Left renal pelvis (tissue), 4 donors: ENCODE data around the gene SNAPIN. TPM values are rescaled to one million over a fixed set of nuclear protein-coding genes. Genes with fewer than 3 reads are reported as not detected.

ENCODE experiments used
- DNase-seq, 4 donors: peaks; one replicate each; pipeline ENCODE4 v3.0.0-alpha.2; 2013; ENCODE audit warnings: low read depth in 4 of 4, low spot score in 3 of 4
- polyA plus RNA-seq, 4 donors: library from polyadenylated mRNA; unstranded; fragments of 120-200 nt; gene quantifications; one replicate each; pipeline ENCODE4 v1.2.1, GENCODE V29; 2013; ENCODE audit not compliant: insufficient read length in 4 of 4

The SNAPIN gene
- polyA plus RNA-seq, 4 donors, result 45.9 to 59.5 (median 52.3) TPM

GRCh38 chr1:153673511-153673910 is 15.0 kb downstream of the SNAPIN start:
- no peak for DNase-seq

GRCh38 chr1:153677718-153678518 is 19.4 kb downstream of the SNAPIN start:
- DNase-seq, result no peak

- no peak for DNase-seq
Observed at GRCh38 chr1:153678519-153679336, 20.2 kb downstream of the SNAPIN start, which contains the start of gene NPR1. TSS of gene NPR1 (plus strand) at chr1:153678688. CDS start at chr1:153679109, 421 bp downstream.

GRCh38 chr1:153679337-153680119 is 21.0 kb downstream of the SNAPIN start:
- DNase-seq, result no peak

- no peak for DNase-seq
Observed at GRCh38 chr1:153680120-153680403, 21.6 kb downstream of the SNAPIN start.

- DNase-seq, result no peak
Observed at GRCh38 chr1:153682730-153683129, 24.2 kb downstream of the SNAPIN start.

- DNase-seq, result no peak
Observed at GRCh38 chr1:153683854-153684253, 25.4 kb downstream of the SNAPIN start.

- DNase-seq, result no peak
Observed at GRCh38 chr1:153684892-153685291, 26.4 kb downstream of the SNAPIN start.

- DNase-seq, result no peak
Observed at GRCh38 chr1:153685544-153686340, 27.2 kb downstream of the SNAPIN start.

- DNase-seq, result no peak
Observed at GRCh38 chr1:153687346-153688125, 29.0 kb downstream of the SNAPIN start.

- DNase-seq, result no peak
Observed at GRCh38 chr1:153688276-153688675, 29.8 kb downstream of the SNAPIN start.

- no peak for DNase-seq
Observed at GRCh38 chr1:153688736-153689328, 30.3 kb downstream of the SNAPIN start.

- no peak for DNase-seq
Observed at GRCh38 chr1:153693466-153693865, 35.0 kb downstream of the SNAPIN start.

GRCh38 chr1:153696741-153697140 is 38.2 kb downstream of the SNAPIN start:
- DNase-seq, result no peak

GRCh38 chr1:153697191-153698019 is 38.9 kb downstream of the SNAPIN start:
- DNase-seq, result peak; percentile 70 to 90 (median 79)

GRCh38 chr1:153698020-153698922 is 39.8 kb downstream of the SNAPIN start:
- peak in 2 of 4 donors; percentile 39 to 50 for DNase-seq
